ENCODE data around the gene BYSL. TPM values are rescaled to one million over a fixed set of nuclear protein-coding genes. Genes with fewer than 3 reads are reported as not detected.

BYSL gene
- polyA plus RNA-seq, 1 donor (not counting 4 experiments of a cell fraction or from before 2014, with no cell fraction given): 34.3 TPM

DNA sequence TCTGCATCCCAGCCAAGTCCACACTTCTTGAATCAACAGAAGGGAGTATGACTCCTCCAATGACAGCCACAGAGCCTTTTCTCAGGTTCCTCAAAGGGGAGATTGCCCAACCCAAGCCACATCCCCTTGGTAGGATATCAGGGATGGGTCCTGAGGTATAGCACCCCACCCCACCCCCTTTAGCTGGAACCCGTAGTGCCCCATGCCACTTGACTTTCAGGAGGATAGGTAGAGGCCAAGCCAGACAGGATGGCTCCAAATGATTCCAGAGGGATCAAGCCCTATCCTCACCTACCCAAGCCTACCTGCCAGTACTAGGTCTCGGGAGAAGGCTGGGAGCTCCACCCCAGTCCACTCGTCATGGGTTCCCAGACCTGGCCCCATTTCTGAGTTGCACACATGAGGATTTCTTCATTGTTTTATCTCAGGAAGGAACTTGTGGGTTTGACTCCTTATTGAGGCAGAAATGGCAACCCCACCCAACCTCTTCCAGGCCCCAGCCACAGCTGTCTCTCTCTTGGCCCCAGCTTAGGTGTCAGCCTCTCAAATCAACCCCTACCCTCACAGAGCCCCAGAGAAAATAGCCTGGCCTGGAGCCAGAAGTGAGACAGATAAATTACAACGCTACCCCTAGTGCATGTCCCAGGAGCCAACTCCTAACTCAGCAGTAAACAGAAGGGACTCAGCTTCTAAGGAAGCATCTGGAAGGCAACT lies 16.7 kb downstream of the BYSL start:
- peaks cover 32% of the 10 kb centered on the region for H3K4me1 ChIP-seq (ENCODE audit: control insufficient read depth, extremely low read depth, insufficient read depth, low read length)
- no peak overlapping the region for H3K9ac ChIP-seq (ENCODE audit: control insufficient read depth, extremely low read depth, insufficient read depth, low read length)
- no peak overlapping the region for H3K4me3 ChIP-seq (ENCODE audit: control insufficient read depth in 2 of 3, extremely low read depth in 1 of 3, insufficient read depth in 2 of 3, low read depth in 1 of 3, low read length in 3 of 3)
- no peaks in the 10 kb centered on the region for H3K9me3 ChIP-seq (ENCODE audit: control insufficient read depth, low read depth, low read length)
- H3K4me2 ChIP-seq (ENCODE audit: control insufficient read depth, extremely low read depth, insufficient read depth, low read depth, low read length): no peak overlapping the region
- DNase-seq (ENCODE audit: low read depth, low spot score) (no peak), FAIRE-seq (no peak)
- H3K9me1 ChIP-seq (ENCODE audit: control insufficient read depth, extremely low read depth, insufficient read depth, low read length): no peaks in the 10 kb centered on the region
- no peaks in the 10 kb centered on the region for H3K27me3 ChIP-seq (ENCODE audit: control insufficient read depth, extremely low read depth, insufficient read depth, low read length)
- dilution Hi-C loops (cut with MboI; ENCODE audit: extremely low pct_ligation_motif_present, low sequenced_read_pairs): no loop called here
- H3K36me3 ChIP-seq (ENCODE audit: control insufficient read depth in 2 of 2, extremely low read depth in 1 of 2, insufficient read depth in 2 of 2, low read length in 2 of 2): peaks cover 20 to 25% of the 10 kb centered on the region in 2 experiments
- H3K27ac ChIP-seq (ENCODE audit: control insufficient read depth, insufficient read depth, low read length): no peak overlapping the region
- TF ChIP-seq, protein P1, sequence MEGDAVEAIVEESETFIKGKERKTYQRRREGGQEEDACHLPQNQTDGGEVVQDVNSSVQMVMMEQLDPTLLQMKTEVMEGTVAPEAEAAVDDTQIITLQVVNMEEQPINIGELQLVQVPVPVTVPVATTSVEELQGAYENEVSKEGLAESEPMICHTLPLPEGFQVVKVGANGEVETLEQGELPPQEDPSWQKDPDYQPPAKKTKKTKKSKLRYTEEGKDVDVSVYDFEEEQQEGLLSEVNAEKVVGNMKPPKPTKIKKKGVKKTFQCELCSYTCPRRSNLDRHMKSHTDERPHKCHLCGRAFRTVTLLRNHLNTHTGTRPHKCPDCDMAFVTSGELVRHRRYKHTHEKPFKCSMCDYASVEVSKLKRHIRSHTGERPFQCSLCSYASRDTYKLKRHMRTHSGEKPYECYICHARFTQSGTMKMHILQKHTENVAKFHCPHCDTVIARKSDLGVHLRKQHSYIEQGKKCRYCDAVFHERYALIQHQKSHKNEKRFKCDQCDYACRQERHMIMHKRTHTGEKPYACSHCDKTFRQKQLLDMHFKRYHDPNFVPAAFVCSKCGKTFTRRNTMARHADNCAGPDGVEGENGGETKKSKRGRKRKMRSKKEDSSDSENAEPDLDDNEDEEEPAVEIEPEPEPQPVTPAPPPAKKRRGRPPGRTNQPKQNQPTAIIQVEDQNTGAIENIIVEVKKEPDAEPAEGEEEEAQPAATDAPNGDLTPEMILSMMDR (optimal IDR thresholded peaks at IDR 0.05 in 1 of 3, IDR thresholded peaks at IDR 0.05 in 1 of 3, conservative IDR thresholded peaks at IDR 0.05 in 1 of 3; ENCODE audit: extremely low read depth in 1 of 3, insufficient read depth in 2 of 3, low read length in 3 of 3): no peak
- TF ChIP-seq EZH2 (IDR thresholded peaks at IDR 0.05; ENCODE audit: low read length): no peak
- peaks cover 29% of the 10 kb centered on the region for H3K79me2 ChIP-seq (ENCODE audit: control insufficient read depth, insufficient read depth, low read length)
- no peaks in the 10 kb centered on the region for H4K20me1 ChIP-seq (ENCODE audit: control insufficient read depth, extremely low read depth, insufficient read depth, low read length)
- H2AFZ ChIP-seq (ENCODE audit: control insufficient read depth, low read length): no peak overlapping the region

GRCh38 chr6:41938590-41939175 lies 17.4 kb downstream of the BYSL start:
- Histone ChIP-seq H3K79me2 (ENCODE audit: control insufficient read depth, insufficient read depth, low read length) (peaks cover 29% of the 10 kb centered on the region), H4K20me1 (ENCODE audit: control insufficient read depth, extremely low read depth, insufficient read depth, low read length) (no peaks in the 10 kb centered on the region), H3K4me2 (ENCODE audit: control insufficient read depth, extremely low read depth, insufficient read depth, low read depth, low read length) (peak overlapping the region; percentile 91)

More at GRCh38 chr6:41938590-41939175, 17.4 kb downstream of the BYSL start:
- Histone ChIP-seq H3K27me3 (ENCODE audit: control insufficient read depth, extremely low read depth, insufficient read depth, low read length) (no peaks in the 10 kb centered on the region), H3K9me3 (ENCODE audit: control insufficient read depth, low read depth, low read length) (no peaks in the 10 kb centered on the region), H3K4me3 (ENCODE audit: control insufficient read depth in 2 of 3, extremely low read depth in 1 of 3, insufficient read depth in 2 of 3, low read depth in 1 of 3, low read length in 3 of 3) (no peak overlapping the region), H3K36me3 (ENCODE audit: control insufficient read depth in 2 of 2, extremely low read depth in 1 of 2, insufficient read depth in 2 of 2, low read length in 2 of 2) (peaks cover 18 to 23% of the 10 kb centered on the region in 2 experiments), H3K9me1 (ENCODE audit: control insufficient read depth, extremely low read depth, insufficient read depth, low read length) (no peaks in the 10 kb centered on the region), H3K9ac (ENCODE audit: control insufficient read depth, extremely low read depth, insufficient read depth, low read length) (no peak overlapping the region), H3K4me1 (ENCODE audit: control insufficient read depth, extremely low read depth, insufficient read depth, low read length) (peaks cover 32% of the 10 kb centered on the region), H2AFZ (ENCODE audit: control insufficient read depth, low read length) (no peak overlapping the region), H3K27ac (ENCODE audit: control insufficient read depth, insufficient read depth, low read length) (no peak overlapping the region)
- DNase-seq (ENCODE audit: low read depth, low spot score) (no peak), FAIRE-seq (no peak)
- dilution Hi-C loops (cut with MboI; ENCODE audit: extremely low pct_ligation_motif_present, low sequenced_read_pairs): no loop called here
- TF ChIP-seq EZH2 (IDR thresholded peaks at IDR 0.05; ENCODE audit: low read length): no peak
- TF ChIP-seq, protein P1 (optimal IDR thresholded peaks at IDR 0.05 in 1 of 3, IDR thresholded peaks at IDR 0.05 in 1 of 3, conservative IDR thresholded peaks at IDR 0.05 in 1 of 3; ENCODE audit: extremely low read depth in 1 of 3, insufficient read depth in 2 of 3, low read length in 3 of 3): no peak
